HS-27A (cell line): ENCODE measurements around the gene HEPH.
"Not testable (repeated sequence)": the region's sequence is repeated elsewhere in the genome, so short reads cannot be mapped to it uniquely, and the experiment has no call there.

ENCODE experiments used
- DNase-seq: peaks from one replicate; pipeline ENCODE4 v3.0.0-alpha.2; 2012; ENCODE audit warnings: low read depth, missing footprints

Gene HEPH, protein sequence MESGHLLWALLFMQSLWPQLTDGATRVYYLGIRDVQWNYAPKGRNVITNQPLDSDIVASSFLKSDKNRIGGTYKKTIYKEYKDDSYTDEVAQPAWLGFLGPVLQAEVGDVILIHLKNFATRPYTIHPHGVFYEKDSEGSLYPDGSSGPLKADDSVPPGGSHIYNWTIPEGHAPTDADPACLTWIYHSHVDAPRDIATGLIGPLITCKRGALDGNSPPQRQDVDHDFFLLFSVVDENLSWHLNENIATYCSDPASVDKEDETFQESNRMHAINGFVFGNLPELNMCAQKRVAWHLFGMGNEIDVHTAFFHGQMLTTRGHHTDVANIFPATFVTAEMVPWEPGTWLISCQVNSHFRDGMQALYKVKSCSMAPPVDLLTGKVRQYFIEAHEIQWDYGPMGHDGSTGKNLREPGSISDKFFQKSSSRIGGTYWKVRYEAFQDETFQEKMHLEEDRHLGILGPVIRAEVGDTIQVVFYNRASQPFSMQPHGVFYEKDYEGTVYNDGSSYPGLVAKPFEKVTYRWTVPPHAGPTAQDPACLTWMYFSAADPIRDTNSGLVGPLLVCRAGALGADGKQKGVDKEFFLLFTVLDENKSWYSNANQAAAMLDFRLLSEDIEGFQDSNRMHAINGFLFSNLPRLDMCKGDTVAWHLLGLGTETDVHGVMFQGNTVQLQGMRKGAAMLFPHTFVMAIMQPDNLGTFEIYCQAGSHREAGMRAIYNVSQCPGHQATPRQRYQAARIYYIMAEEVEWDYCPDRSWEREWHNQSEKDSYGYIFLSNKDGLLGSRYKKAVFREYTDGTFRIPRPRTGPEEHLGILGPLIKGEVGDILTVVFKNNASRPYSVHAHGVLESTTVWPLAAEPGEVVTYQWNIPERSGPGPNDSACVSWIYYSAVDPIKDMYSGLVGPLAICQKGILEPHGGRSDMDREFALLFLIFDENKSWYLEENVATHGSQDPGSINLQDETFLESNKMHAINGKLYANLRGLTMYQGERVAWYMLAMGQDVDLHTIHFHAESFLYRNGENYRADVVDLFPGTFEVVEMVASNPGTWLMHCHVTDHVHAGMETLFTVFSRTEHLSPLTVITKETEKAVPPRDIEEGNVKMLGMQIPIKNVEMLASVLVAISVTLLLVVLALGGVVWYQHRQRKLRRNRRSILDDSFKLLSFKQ

DNA sequence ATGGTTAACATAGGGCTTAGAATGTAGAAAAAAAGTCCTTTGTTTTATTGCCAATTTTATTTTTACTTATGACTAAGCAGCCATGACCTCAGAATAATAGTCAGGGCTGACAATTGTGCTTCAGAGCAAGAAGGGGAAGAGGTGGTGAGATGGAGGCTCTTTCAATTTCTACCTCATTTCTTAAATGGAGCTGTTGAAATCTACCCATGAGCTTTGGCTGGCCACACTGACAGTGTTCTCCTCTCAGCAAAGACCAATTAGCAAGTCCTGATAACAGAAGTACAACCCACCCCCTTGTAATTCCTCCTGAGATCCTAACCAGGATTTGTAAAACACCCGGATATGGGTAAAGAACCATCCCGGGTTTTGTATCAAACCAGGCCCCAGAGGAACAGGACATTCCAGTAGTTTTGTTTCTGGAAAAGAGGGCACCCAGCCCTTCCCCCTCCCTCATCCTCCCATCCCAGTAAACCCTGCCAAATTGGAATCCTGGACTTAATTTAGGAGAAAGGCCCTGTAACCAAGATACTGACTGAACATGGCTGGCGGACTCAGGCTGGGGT is at the start of gene HEPH:
Gene HEPH, plus strand, starts transcription at position 399 of the 563 bp plus-strand sequence. CDS start 6,324 bp downstream, outside the sequence.
- DNase-seq = no peak

DNA sequence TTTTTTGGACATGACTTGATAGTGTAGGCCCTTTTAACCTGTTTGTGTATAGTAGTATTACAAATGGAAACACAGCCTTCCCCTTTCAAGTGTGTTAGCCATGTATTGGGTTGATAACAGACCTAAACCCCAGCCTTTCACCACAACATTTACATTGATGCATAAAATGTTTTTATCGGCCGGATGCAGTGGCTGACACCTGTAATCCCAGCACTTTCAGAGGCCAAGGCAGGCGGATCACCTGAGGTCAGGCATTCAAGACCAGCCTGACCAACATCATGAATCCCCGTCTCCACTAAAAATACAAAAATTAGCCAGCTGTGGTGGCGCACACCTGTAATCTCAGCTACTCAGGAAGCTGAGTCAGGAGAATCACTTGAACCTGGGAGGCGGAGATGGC is 45.3 kb upstream of the HEPH start:
- DNase-seq = not testable (repeated sequence)

DNA sequence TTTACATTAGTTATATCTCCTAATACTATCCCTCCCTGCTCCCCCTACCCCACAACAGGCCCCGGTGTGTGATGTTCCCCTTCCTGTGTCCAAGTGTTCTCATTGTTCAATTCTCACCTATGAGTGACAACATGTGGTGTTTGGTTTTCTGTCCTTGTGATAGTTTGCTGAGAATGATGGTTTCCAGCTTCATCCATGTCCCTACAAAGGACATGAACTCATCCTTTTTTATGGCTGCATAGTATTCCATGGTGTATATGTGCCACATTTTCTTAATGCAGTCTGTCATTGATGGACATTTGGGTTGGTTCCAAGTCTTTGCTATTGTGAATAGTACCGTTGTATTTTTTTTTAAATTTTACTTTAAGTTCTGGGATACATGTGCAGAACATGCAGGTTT is 42.7 kb upstream of the HEPH start:
- DNase-seq = not testable (repeated sequence)

DNA sequence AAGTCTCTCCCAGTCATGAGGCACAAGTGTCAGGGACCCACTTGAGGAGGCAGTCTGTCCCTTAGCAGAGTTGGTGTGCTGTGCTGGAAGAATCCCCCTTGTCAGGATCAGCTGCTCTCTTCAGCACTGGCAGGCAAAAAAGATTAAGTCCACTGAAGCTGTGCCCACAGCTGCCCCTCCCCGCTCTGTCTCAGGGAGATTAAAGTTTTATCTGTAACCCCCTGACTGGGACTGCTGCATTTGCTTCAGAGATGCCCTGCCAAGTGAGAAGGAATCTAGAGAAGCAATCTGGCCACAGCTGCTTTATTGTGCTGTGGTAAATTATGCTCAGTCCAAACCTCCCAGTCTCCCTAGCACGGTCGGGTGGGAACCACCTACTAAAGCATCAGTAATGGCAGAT is 37.4 kb upstream of the HEPH start:
- no peak for DNase-seq

DNA sequence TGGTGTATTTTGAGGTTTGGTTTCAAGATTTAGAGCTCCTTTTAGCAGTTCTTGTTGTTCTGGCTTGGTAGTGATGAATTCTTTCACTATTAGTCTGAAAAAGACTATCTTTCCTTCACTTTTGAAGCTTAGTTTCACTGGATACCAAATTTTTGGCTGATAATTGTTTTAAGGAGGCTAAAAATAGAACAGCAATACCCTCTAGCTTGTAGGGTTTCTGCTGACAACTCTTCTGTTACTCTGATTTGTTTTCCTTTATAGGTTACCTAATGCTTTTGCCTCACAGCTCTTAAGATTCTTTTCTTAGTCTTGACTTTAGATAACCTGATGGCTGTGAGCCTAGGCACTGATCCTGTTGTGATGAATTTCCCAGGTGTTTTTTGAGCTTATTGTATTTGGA is 33.6 kb upstream of the HEPH start:
- DNase-seq = no peak

DNA sequence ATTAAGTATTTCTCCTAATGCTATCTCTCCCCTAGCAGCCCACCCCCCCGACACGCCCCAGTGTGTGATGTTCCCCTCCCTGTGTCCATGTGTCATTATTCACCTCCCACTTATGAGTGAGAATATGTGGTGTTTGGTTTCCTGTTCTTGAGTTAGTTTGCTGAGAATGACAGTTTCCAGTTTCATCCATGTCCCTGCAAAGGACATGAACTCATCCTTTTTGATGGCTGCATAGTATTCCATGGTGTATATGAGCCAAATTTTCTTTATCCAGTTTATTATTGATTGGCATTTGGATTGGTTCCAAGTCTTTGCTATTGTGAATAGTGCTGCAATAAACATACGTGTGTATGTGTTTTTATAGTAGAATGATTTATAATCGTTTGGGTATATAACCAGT is 28.8 kb upstream of the HEPH start:
- DNase-seq = not testable (repeated sequence)

DNA sequence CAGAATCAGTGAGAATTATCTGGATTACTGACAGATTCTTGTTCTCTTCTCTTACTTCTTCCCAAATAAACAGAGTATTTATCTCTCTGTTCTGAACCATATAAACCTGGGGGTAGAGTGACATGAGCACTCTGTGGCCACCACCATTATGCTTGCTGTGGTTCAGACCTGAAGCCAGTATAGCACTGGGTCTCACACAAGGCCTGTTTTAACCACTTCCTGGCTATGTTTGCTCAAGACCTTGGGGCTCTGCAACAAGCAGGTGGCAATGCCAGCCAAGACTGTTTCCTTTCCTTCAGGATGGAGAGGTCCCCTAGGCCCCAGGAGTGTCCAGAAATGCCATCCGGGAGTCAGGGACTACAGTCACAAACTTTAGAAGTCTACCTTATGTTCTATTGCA is 21.7 kb upstream of the HEPH start:
- no peak for DNase-seq

DNA sequence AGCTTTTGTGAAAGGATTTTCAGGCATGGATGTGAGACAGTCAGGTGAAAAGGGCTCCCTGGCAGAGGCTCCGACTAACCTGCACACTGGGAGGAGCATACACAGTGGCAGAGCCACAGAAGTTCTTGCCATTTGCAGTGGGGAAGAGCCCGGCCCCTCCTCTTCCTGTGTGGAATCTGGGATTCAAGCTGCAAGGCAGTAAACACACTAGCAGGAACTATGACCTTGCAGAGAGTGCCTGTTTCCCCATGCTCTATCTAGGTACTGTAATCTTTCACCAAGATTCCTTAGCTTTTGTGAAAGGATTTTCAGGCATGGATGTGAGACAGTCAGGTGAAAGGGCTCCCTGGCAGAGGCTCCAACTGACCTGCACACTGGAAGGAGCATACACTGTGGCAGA is 19.8 kb upstream of the HEPH start:
- DNase-seq = no peak

DNA sequence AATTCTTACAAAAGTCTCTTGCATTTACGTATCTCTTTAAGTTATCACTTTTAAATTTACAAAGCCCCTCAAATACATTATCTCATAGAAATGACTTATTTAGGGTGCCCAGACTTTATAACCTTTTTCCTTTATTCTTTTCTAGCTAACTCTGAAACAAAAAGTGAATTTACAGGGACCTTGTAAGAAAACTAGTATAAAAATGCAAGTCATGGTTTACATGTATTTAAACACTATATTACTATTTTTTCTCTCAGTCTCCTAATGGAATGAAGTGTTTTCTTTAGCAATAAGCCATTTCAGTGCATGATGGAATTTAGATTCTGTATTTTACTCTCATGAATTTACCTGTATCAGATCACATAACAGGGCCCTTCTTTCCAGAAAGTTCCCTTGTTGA is 14.5 kb upstream of the HEPH start:
- DNase-seq = no peak

DNA sequence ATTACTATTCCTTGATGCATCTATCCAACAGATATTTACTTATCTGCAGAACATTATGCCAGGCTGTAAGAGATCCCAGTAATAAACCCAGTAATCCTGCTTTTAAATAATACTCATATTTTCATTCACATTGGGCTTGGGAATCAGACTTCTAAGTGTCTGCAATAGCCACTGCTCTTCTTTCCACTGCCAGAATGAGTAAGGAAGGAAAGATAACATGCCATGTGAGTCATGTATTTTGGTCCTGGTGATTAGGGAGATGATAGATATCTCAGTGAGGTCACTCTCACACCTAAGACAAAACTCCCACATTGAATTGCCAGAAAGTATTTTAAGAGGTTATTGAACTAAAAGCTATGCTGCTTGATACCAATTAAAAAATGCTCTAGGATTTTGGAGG is 13.9 kb upstream of the HEPH start:
- no peak for DNase-seq

DNA sequence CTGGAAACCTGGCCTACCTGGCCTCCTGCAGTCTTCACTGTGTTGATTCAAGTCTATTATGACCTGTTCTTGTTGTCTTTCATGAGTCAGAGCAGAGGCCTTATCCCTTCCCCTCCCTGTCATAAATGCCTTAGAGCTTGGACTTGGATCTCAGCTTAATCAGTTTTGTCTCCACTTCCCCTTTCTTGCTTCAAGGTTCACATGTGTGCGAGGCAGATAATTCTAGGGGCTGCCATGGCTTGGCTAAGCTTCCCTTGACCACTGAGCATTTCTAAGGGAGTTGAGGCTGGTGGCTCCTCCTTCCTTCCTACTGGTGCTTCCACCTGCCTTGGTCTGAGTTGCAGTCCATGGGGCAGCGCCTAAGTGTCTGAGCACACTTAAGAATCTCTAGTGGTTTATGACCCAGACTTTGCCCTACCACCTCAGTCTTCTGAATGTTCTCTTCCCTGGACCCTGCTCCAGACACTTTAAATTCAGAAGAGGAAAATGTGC is 1.7 kb upstream of the HEPH start:
- DNase-seq = no peak

DNA sequence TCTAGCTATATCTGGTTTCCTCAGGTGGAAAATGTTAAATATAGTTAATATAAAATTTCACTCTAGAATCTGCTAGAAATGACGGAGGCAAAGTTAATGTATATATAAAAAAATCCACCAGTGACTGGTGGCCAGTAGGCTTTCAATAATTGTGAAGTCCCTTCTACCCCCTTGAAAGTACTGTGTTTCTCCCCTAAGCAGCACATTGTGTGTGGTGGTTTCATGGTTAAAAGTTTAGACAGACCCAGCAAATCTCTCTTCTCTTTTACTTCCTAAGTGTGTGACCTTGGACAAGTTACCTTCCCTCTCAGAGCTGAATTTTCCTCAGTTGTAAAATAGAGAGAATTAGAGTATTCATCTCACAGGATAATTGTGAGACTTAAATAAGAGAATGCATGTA is 600 bp upstream of the HEPH start:
- no peak for DNase-seq

DNA sequence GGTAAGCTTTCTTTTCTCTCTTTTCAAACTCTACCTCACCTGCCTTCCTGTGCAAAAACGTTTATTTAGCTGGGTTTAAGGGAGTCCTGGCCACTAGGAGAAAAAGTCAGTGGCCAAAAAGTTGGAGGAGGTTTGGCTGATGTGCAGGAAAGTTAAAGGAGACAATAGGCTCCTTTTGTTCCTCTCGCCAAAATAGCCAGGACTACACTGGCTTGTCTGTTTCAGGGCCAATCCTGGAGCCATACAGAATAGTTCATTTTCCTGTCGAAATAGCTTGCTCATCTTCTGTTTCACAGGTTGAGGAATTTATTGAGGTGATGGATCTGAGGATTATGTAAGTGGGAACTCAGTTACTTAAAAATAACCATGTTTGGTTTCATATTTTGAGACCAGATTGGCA is 423 bp downstream of the HEPH start:
- no peak for DNase-seq

DNA sequence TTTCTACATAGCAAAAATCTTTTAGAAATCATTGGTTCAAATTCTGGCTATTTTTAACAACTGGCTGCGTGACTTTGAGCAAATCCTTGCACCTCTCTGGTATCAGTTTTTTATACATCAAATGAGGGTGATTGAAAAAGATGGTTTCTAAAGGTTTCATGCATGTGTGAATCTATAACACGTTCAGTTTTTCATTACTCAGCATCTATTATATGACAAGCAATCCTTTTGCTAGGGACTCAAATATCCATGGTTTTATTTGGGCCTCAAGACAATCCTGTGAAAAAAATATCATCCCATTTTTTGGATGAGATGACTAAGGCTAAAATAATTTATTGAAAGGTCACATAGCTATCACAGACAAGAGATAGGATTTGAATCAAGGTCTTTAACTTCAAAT is 884 bp downstream of the HEPH start:
- no peak for DNase-seq

DNA sequence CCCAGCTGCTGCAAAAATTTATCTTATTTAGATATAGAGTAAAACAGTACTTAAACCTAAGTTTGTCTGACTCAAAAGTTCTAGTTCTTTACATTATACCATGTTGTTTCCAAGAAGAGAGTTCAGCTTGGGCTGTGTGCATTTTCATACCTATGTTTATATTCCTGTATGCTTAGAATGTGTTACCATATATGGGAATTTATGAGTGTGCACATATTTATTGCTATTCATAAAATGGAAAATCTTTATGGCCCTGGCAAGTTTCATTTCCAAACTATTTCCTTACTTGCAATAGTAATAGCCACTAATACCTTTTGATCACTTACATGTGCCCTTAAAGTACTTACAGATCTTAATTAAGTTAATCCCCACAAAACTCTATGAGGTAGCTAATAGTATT is 2.6 kb downstream of the HEPH start:
- DNase-seq = no peak

DNA sequence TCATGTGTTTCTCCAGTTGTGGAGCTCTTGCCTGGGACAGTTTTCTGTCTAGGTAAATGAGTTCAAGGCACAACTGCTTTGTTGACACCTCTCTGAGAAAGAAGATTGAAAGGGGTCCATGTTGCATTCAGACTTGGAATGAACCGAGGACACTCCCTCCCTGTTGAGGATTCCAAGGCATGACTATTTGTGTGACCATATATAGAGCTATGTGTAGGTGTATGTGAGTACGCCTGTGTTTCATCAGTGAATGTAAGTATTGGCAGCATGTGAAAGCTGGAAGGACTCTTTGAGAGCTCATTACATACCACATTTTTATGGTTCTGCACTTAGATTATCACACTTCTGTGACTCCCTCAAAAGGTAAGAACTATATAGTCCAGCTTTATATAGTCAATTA is 3.4 kb downstream of the HEPH start:
- DNase-seq = no peak

DNA sequence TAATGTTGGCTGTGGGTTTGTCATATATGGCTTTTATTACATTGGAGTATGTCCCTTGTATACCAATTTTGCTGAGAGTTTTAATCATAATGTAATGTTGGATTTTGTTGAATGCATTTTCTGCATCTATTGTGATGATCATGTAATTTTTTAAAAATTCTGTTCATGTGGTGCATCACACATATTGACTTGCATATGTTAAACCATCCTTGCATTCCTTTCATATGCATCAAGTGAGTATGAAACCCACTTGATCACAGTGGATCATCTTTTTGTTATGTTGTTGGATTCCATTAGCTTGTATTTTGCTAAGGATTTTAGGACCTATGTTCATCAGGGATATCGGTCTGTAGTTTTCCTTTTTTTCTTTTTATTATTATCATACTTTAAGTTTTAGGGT is 12.1 kb downstream of the HEPH start:
- no peak for DNase-seq

DNA sequence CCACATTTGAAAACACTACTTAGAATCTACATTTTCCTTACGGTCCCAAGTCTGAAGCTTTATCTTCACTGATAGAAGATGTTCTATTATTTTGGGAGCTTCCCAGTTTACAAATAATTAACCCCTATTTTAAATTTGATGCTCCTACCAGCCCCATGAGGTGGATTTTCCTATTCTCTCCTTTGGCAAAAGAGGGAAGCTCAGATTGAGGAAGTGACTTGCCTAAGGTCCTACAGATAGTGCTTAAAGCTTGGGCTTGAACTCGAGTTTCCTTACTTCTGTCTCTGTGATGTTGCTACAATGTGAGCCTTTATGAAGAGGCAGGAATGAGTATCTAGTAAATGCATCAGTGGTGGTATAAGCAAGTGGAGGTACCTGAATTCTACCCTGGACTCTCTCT is 27.5 kb downstream of the HEPH start:
- DNase-seq = no peak

DNA sequence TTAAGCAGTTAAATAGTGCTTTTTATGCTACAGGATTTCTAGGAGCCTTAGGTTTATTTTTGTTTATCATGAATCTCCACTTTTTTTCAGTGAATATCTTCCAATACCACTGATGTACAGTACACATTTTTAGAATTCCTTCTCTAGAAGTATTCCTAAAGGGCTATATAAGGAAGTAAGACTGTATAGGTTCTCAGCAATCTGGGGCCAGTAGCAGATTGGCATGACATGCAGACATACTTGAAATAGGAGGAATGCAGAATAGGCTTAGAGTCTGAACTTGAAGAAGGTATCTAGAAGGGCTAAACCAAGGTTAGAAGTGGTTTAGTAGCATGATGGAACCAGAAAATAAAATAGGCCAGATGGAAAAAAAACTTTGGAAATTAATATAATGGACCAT is 29.8 kb downstream of the HEPH start:
- DNase-seq = no peak

DNA sequence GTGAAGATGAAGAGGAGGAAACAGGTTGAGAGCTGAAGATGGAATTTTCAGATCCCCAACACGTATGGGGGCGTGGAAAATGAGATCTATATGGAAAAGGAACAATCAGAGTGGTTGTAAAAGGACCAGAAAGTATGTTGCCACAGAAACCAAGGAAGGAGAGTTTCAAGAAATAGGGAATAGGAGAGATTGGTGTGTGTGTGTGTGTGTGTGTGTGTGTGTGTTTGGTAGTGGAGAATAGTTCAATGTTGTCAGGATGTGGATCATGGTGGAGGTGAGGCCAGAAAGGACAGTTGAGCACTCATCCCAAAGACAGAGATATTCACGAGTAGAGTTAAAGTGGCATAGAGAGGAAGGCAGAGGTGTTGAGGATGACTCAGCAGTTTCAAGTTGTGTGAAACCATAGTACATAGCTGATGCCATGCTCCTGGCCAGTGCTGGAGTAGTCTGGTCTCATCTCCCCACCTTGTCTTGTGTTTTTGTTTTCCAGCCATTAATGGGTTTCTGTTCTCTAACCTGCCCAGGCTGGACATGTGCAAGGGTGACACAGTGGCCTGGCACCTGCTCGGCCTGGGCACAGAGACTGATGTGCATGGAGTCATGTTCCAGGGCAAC is 36.1 kb downstream of the HEPH start:
- DNase-seq = no peak

DNA sequence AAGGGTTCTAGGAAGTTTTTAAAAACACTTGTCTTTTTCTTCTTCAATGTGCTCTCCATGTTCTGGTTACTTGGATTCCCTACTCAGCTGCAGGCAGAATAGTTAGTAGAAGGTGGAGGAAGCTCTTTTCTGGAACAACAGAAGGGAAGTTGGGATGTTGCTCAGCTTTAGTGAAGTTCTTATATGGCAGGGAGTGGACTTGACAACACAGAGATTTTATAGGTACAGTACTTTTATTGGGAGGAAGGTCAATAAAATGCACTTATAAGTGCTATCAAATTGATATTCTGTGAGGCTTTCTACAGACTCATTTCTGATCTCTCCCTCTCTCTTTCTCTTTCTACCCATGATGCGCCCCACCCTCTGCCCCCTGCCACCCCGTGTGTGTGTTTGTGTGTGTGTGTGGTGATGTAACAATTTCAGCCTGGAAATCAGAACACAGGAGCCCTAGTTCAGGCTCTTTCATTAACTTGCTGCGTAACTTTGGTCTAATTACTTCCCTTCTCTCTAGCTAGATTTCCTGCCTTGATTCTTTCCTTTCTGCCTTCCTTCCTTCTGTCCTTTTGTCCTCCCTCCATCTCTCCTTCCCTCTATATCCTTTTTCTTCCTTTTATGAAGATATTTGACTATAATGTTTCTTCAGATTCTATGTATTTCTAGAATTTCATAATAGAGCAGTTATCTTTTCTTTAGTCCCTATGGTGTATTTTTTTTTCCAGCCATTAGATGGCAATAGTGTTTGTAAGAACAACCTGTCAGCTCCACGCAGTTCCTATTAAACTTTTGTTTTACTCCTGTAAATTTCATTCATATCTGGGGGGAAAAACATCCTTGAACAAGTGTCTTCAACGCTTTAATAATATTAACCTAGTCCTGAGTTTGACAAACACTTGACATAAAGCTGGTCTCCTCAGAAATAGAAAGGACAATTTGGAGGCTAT is 37.1 kb downstream of the HEPH start:
- no peak for DNase-seq
